Left lobe of liver (tissue), 2 donors: ENCODE results near the gene CLIC5. TPM values are rescaled to one million over a fixed set of nuclear protein-coding genes. Genes with fewer than 3 reads are reported as not detected.

Experiments used
- ATAC-seq: fragments of 200-7000 bp; cut with Tn5 transposase; one replicate; pipeline ENCODE4 v1.9.1; 2020; ENCODE audit warnings: mild to moderate bottlenecking, moderate library complexity
- DNase-seq: peaks from one replicate; pipeline ENCODE4 v3.0.0-alpha.2; 2020; ENCODE audit warnings: low spot score
- total RNA-seq: library from RNA; stranded (reverse); gene quantifications from one replicate; pipeline ENCODE4 v1.2.1, GENCODE V29; 2021
- donor health status: DM: no; HTN: no; CAD: no; lungs with moderate emphysema.
- donor health status: DM: no; HTN: yes; CAD: no.

Gene CLIC5
- total RNA-seq, 1 donor from 2014 or later, result 0.28 TPM

GRCh38 chr6:45855642-45856394 is 159.8 kb downstream of the CLIC5 start:
- no peak for DNase-seq
- ATAC-seq, result no peak

- ATAC-seq (no peak), DNase-seq (no peak)
Measured at GRCh38 chr6:45854149-45854742, 161.4 kb downstream of the CLIC5 start.

GRCh38 chr6:45851034-45851400 is 164.6 kb downstream of the CLIC5 start:
- ATAC-seq (no peak), DNase-seq (no peak)

- no peak for ATAC-seq
- DNase-seq, result no peak
Measured at GRCh38 chr6:45850378-45851033, 165.2 kb downstream of the CLIC5 start.

GRCh38 chr6:45845567-45845966 is 170.1 kb downstream of the CLIC5 start:
- ATAC-seq (no peak), DNase-seq (no peak)

GRCh38 chr6:45844986-45845385 is 170.7 kb downstream of the CLIC5 start:
- DNase-seq (no peak), ATAC-seq (no peak)

GRCh38 chr6:45843848-45844521 is 171.7 kb downstream of the CLIC5 start:
- DNase-seq (peak; percentile 70), ATAC-seq (peak; percentile 95)

GRCh38 chr6:45841062-45841461 is 174.6 kb downstream of the CLIC5 start:
- peak; percentile 47 for ATAC-seq
- DNase-seq, result no peak

GRCh38 chr6:45838996-45839395 is 176.7 kb downstream of the CLIC5 start:
- no peak for ATAC-seq
- DNase-seq, result no peak

- DNase-seq, result no peak
- no peak for ATAC-seq
Measured at GRCh38 chr6:45838451-45838850, 177.2 kb downstream of the CLIC5 start.

GRCh38 chr6:45837541-45838200 is 178.0 kb downstream of the CLIC5 start:
- ATAC-seq, result no peak
- no peak for DNase-seq

- ATAC-seq, result no peak
- no peak for DNase-seq
Measured at GRCh38 chr6:45836984-45837383, 178.7 kb downstream of the CLIC5 start.

GRCh38 chr6:45836438-45836824 is 179.2 kb downstream of the CLIC5 start:
- DNase-seq, result no peak
- no peak for ATAC-seq

GRCh38 chr6:45835721-45836437 is 179.8 kb downstream of the CLIC5 start:
- ATAC-seq (no peak), DNase-seq (no peak)

- DNase-seq (no peak), ATAC-seq (no peak)
Measured at GRCh38 chr6:45832063-45832462, 183.6 kb downstream of the CLIC5 start.

Other genes starting within 250 kb of the CLIC5 start
- 3.8 TPM for gene ENPP4, start 114.1 kb upstream of the CLIC5 start, total RNA-seq
- 0.33 TPM for gene ENPP5, start 155.1 kb upstream of the CLIC5 start, total RNA-seq